IMR-90 (cell line): ENCODE data around the gene GBA3. TPM values are rescaled to one million over a fixed set of nuclear protein-coding genes. Genes with fewer than 3 reads are reported as not detected.

Experiments used
- ATAC-seq: fragments of 200-7000 bp; cut with Tn5 transposase; 2 replicates; pipeline ENCODE4 v1.9.1; 2020; ENCODE audit warnings: low read depth, mild to moderate bottlenecking, moderate library complexity
- BruUV-seq: library from RNA; stranded (reverse); fragments of 400-500 nt; replicated peaks from 2 replicates; lab custom pipeline; 2021; lab: Mats Ljungman, UMichigan
- CTCF ChIA-PET: fragments of 300-600 bp; formaldehyde crosslinking; extraction: SDS; loops from one replicate; lab custom pipeline; 2021; ENCODE audit warnings: antibody characterized with exemption; lab: Yijun Ruan, JAX
- POLR2A ChIA-PET: fragments of 300-600 bp; sonication (Branson Sonifier 250); formaldehyde crosslinking; loops from one replicate; lab custom pipeline; 2022; ENCODE audit warnings: antibody characterized with exemption; ENCODE audit not compliant: unreplicated experiment; lab: Charles Lee
- DNase-seq: peaks from one replicate; pipeline ENCODE4 v3.0.0; 2013
- H2AFZ ChIP-seq: replicated peaks from 2 replicates; pipeline ENCODE3; 2013; ENCODE audit warnings: low read length, mild to moderate bottlenecking; ENCODE audit not compliant: poor library complexity
- H2AK5ac ChIP-seq: 2 replicates; pipeline ENCODE4 v1.6.1; 2013; ENCODE audit warnings: low read depth, low read length, inconsistent platforms
- H2AK9ac ChIP-seq: replicated peaks from 2 replicates; pipeline ENCODE3; 2013; ENCODE audit warnings: mild to moderate bottlenecking, low read depth, low read length, moderate library complexity; ENCODE audit not compliant: poor library complexity
- H2BK120ac ChIP-seq: 2 replicates; pipeline ENCODE4 v1.6.1; 2013; ENCODE audit warnings: low read depth, low read length, inconsistent platforms
- H2BK15ac ChIP-seq: 3 replicates; pipeline ENCODE4 v1.6.1; 2013; ENCODE audit warnings: low read depth, low read length, inconsistent platforms
- H2BK20ac ChIP-seq: 2 replicates; pipeline ENCODE4 v1.6.1; 2013; ENCODE audit warnings: low read depth, mild to moderate bottlenecking, inconsistent platforms, low read length, moderate library complexity
- H2BK5ac ChIP-seq: 2 replicates; pipeline ENCODE4 v1.6.1; 2013; ENCODE audit warnings: mild to moderate bottlenecking, low read depth, low read length, inconsistent platforms; ENCODE audit not compliant: poor library complexity, severe bottlenecking
- H3K14ac ChIP-seq: replicated peaks from 2 replicates; pipeline ENCODE4 v1.6.1; 2013; ENCODE audit warnings: low read depth, low read length, inconsistent platforms
- H3K18ac ChIP-seq: 2 replicates; pipeline ENCODE4 v1.6.1; 2013; ENCODE audit warnings: low read depth, low read length, control low read depth
- H3K23ac ChIP-seq: 2 replicates; pipeline ENCODE4 v1.6.1; 2013; ENCODE audit warnings: low read depth, low read length, inconsistent platforms
- H3K27ac ChIP-seq: 2 replicates; pipeline ENCODE4 v1.5.1; 2013; ENCODE audit warnings: mild to moderate bottlenecking, control low read depth, low read length; ENCODE audit not compliant: insufficient read depth
- H3K27me3 ChIP-seq: 2 replicates; pipeline ENCODE4 v1.6.1; 2013; ENCODE audit warnings: low read length; ENCODE audit not compliant: control insufficient read depth, insufficient read depth
- H3K36me3 ChIP-seq: 2 replicates; pipeline ENCODE4 v1.6.1; 2013; ENCODE audit warnings: low read length, mixed read lengths; ENCODE audit not compliant: control insufficient read depth, insufficient read depth
- H3K4ac ChIP-seq: 2 replicates; pipeline ENCODE4 v1.6.1; 2013; ENCODE audit warnings: low read depth, low read length, inconsistent platforms
- H3K4me1 ChIP-seq: 2 replicates; pipeline ENCODE4 v1.6.1; 2013; ENCODE audit warnings: low read length, mixed read lengths; ENCODE audit not compliant: control insufficient read depth, insufficient read depth
- H3K4me2 ChIP-seq: 2 replicates; pipeline ENCODE4 v1.6.1; 2013; ENCODE audit warnings: low read depth, mild to moderate bottlenecking, control low read depth, low read length, moderate library complexity
- H3K4me3 ChIP-seq: 2 replicates; pipeline ENCODE4 v1.5.1; 2013; ENCODE audit warnings: low read depth, mild to moderate bottlenecking, control low read depth, low read length, moderate library complexity; ENCODE audit not compliant: insufficient read depth
- H3K56ac ChIP-seq: 2 replicates; pipeline ENCODE4 v1.6.1; 2013; ENCODE audit warnings: low read length, inconsistent platforms; ENCODE audit not compliant: insufficient read depth; ENCODE audit errors: extremely low read depth
- H3K79me1 ChIP-seq, 2 experiments: 2 replicates each; pipeline ENCODE4 v1.6.1; 2013; ENCODE audit warnings: low read length in 2 of 2, inconsistent platforms in 1 of 2, low read depth in 1 of 2
- H3K9ac ChIP-seq: 2 replicates; pipeline ENCODE4 v1.6.1; 2013; ENCODE audit warnings: low read depth, low read length, control low read depth
- H3K9me1 ChIP-seq: 2 replicates; pipeline ENCODE4 v1.6.1; 2013; ENCODE audit warnings: low read length, inconsistent platforms; ENCODE audit not compliant: insufficient read depth
- H3K9me3 ChIP-seq: 2 replicates; pipeline ENCODE4 v1.6.1; 2013; ENCODE audit warnings: low read length; ENCODE audit not compliant: control insufficient read depth, insufficient read depth
- H4K20me1 ChIP-seq: 2 replicates; pipeline ENCODE4 v1.6.1; 2013; ENCODE audit warnings: low read length, inconsistent platforms; ENCODE audit not compliant: insufficient read depth
- H4K5ac ChIP-seq: 2 replicates; pipeline ENCODE4 v1.6.1; 2013; ENCODE audit warnings: mild to moderate bottlenecking, low read depth, low read length, control low read depth
- H4K8ac ChIP-seq, 2 experiments: 2 replicates each; pipeline ENCODE4 v1.6.1; 2013; ENCODE audit warnings: low read depth in 2 of 2, low read length in 2 of 2, control low read depth in 1 of 2, inconsistent platforms in 1 of 2
- H4K91ac ChIP-seq: 2 replicates; pipeline ENCODE4 v1.6.1; 2013; ENCODE audit warnings: low read depth, low read length, inconsistent platforms; ENCODE audit not compliant: insufficient read depth
- BHLHE40 ChIP-seq: fragments of 150-350 bp; IDR thresholded peaks from 2 replicates; pipeline ENCODE4 v1.6.1; 2016; ENCODE audit warnings: mild to moderate bottlenecking, low read depth, low read length
- FOS ChIP-seq: fragments of 150-350 bp; IDR thresholded peaks from 2 replicates; pipeline ENCODE4 v1.6.1; 2016; ENCODE audit warnings: low read depth, low read length
- MAZ ChIP-seq: IDR thresholded peaks from 2 replicates; pipeline ENCODE4 v1.6.1; 2012; ENCODE audit warnings: low read depth, mild to moderate bottlenecking, low read length, improper control_type of control experiment, moderate library complexity, borderline replicate concordance
- MXI1 ChIP-seq: IDR thresholded peaks from 2 replicates; pipeline ENCODE4 v1.6.1; 2012; ENCODE audit warnings: low read depth, mild to moderate bottlenecking, low read length, moderate library complexity, borderline replicate concordance
- NFE2L2 ChIP-seq: fragments of 150-350 bp; IDR thresholded peaks from 2 replicates; pipeline ENCODE4 v1.6.1; 2016; ENCODE audit warnings: low read depth, mild to moderate bottlenecking, low read length
- POLR2A ChIP-seq: IDR thresholded peaks from 2 replicates; pipeline ENCODE4 v1.6.1; 2012; ENCODE audit warnings: mild to moderate bottlenecking, low read depth, low read length
- SMC3 ChIP-seq: fragments of 150-350 bp; IDR thresholded peaks from 2 replicates; pipeline ENCODE4 v1.6.1; 2016; ENCODE audit warnings: low read depth, mild to moderate bottlenecking, antibody characterized with exemption, low read length, moderate library complexity
- WGBS, 2 experiments: methylation state at CpG; one replicate each; pipeline versions ENCODE4 v1.1.5 to v1.1.7; 2013; ENCODE audit warnings: missing lambda C conversion rate in 2 of 2; ENCODE audit not compliant: insufficient read length in 1 of 2; ENCODE audit errors: extremely low coverage in 2 of 2; 5-methylcytosine and 5-hydroxymethylcytosine counted together
- dilution Hi-C: fragments of 300-500 bp; cut with HindIII; formaldehyde crosslinking; loops from one replicate; pipeline ENCODE4 v1.14.3; 2018; ENCODE audit warnings: low sequenced_read_pairs; ENCODE audit not compliant: unreplicated experiment
- in situ Hi-C: fragments of 300-500 bp; cut with MboI; formaldehyde crosslinking; loops from 3 replicates; pipeline ENCODE4 v1.14.3; 2019; ENCODE audit warnings: low sequenced_read_pairs, inconsistent platforms, mixed read lengths
- intact Hi-C: fragments of 100-400 bp; cut with micrococcal nuclease; formaldehyde crosslinking; loops from 2 replicates; pipeline ENCODE4 v1.10.0; 2022
- polyA plus RNA-seq, 3 experiments: library from polyadenylated mRNA; depleted of rRNA; stranded (reverse); fragments of >200 nt; gene quantifications; 2 replicates each; pipeline ENCODE4 v1.2.3, GENCODE V29; 2012; ENCODE audit warnings: low replicate concordance in 1 of 3
- total RNA-seq: library from RNA; depleted of rRNA; stranded (reverse); fragments of >200 nt; gene quantifications from 2 replicates; pipeline ENCODE4 v1.2.3, GENCODE V29; 2012
- TF ChIP-seq, protein P1 (sequence below): fragments of 150-350 bp; IDR thresholded peaks from 2 replicates; pipeline ENCODE4 v1.6.1; 2017; ENCODE audit warnings: mild to moderate bottlenecking, antibody characterized with exemption, low read length, low read depth

Gene GBA3
- total and polyA plus RNA-seq, 2 of the 4 experiments (the other 2 are of a cell fraction), result not detected

DNA sequence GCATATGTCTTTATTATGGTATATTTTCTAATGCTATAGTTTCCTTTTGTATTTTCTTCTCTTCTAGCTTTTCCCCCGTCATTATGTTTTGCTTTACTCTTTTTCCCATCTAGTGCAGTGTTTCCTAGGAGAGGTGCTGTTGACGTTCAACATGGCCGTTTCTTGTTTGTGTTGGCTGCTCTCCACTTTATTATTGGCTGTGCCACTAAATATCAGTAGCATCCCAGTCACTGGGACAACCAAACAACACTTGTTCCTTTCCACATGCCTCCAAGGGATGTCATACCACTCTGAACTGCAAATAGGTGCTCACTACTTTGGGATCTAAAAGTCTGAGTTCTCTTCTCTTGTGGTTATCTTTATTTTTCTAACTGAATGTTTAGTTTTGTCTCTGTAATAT is 26.5 kb downstream of the GBA3 start:
- no peaks in the 10 kb centered on the region for H3K36me3 ChIP-seq
- no peaks in the 10 kb centered on the region for H3K9me3 ChIP-seq
- dilution Hi-C loops (no loop called here), in situ Hi-C loops (no loop called here), intact Hi-C loops (no loop called here)
- DNase-seq, result no peak
- POLR2A ChIA-PET, result no interaction called here
- H3K27me3 ChIP-seq, result no peaks in the 10 kb centered on the region
- no peaks in the 10 kb centered on the region for H4K20me1 ChIP-seq
- no peak for ATAC-seq
- H2BK20ac ChIP-seq, result no peak overlapping the region
- H2BK15ac ChIP-seq, result no peak overlapping the region
- no peak overlapping the region for H3K4me2 ChIP-seq
- H2BK5ac ChIP-seq, result no peak overlapping the region
- H3K23ac ChIP-seq, result no peak overlapping the region
- no peak overlapping the region for H3K9ac ChIP-seq
- H2AK5ac ChIP-seq, result no peak overlapping the region
- no peak overlapping the region for H3K14ac ChIP-seq
- no peak overlapping the region for H3K4ac ChIP-seq
- no TSS peak for BruUV-seq
- WGBS, 2 experiments, result no CpG with 5 or more reads among the region's 3 CpGs
- no peaks in the 10 kb centered on the region for H3K9me1 ChIP-seq
- H4K8ac ChIP-seq, result no peak overlapping the region
- CTCF ChIA-PET, result no interaction called here
- H4K5ac ChIP-seq, result no peak overlapping the region
- no peaks in the 10 kb centered on the region for H3K79me1 ChIP-seq
- no peak overlapping the region for H2AK9ac ChIP-seq
- H3K4me3 ChIP-seq, result no peak overlapping the region
- no peak overlapping the region for H4K91ac ChIP-seq
- no peak overlapping the region for H2AFZ ChIP-seq
- no peak overlapping the region for H3K18ac ChIP-seq
- H2BK120ac ChIP-seq, result no peak overlapping the region
- no peak overlapping the region for H3K56ac ChIP-seq
- H3K4me1 ChIP-seq, result no peaks in the 10 kb centered on the region
- no peak overlapping the region for H3K27ac ChIP-seq
- TF ChIP-seq MXI1 (no peak), BHLHE40 (no peak), MAZ (no peak), POLR2A (no peak), SMC3 (no peak), FOS (no peak), NFE2L2 (no peak)
- TF ChIP-seq, protein P1, sequence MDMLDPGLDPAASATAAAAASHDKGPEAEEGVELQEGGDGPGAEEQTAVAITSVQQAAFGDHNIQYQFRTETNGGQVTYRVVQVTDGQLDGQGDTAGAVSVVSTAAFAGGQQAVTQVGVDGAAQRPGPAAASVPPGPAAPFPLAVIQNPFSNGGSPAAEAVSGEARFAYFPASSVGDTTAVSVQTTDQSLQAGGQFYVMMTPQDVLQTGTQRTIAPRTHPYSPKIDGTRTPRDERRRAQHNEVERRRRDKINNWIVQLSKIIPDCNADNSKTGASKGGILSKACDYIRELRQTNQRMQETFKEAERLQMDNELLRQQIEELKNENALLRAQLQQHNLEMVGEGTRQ, result no peak
